Mesenchymal stem cell (in vitro differentiated cells and primary cell): ENCODE measurements around the gene CKAP5.
"Not testable (repeated sequence)": the region's sequence is repeated elsewhere in the genome, so short reads cannot be mapped to it uniquely, and the experiment has no call there.

Experiments used
- DNase-seq: peaks from one replicate; pipeline ENCODE4 v3.0.0-alpha.2; 2013
- H2AFZ ChIP-seq: one replicate; pipeline ENCODE4 v1.6.1; 2013; ENCODE audit warnings: low read depth, mild to moderate bottlenecking, control low read depth, inconsistent platforms, low read length, moderate library complexity
- H2AK5ac ChIP-seq: 2 replicates; pipeline ENCODE4 v1.6.1; 2013; ENCODE audit warnings: low read length, moderate library complexity, mild to moderate bottlenecking, inconsistent platforms; ENCODE audit not compliant: severe bottlenecking
- H2BK120ac ChIP-seq: one replicate; pipeline ENCODE4 v1.6.1; 2013; ENCODE audit warnings: low read depth, mild to moderate bottlenecking, inconsistent platforms, low read length, moderate library complexity
- H2BK12ac ChIP-seq, 2 experiments: one replicate each; pipeline ENCODE4 v1.6.1; 2013; ENCODE audit warnings: inconsistent platforms in 2 of 2, low read length in 2 of 2, mild to moderate bottlenecking in 2 of 2, moderate library complexity in 2 of 2, control low read depth in 1 of 2
- H2BK15ac ChIP-seq: one replicate; pipeline ENCODE4 v1.6.1; 2013; ENCODE audit warnings: mild to moderate bottlenecking, low read depth, inconsistent platforms; ENCODE audit not compliant: poor library complexity, severe bottlenecking
- H2BK5ac ChIP-seq: 2 replicates; pipeline ENCODE4 v1.6.1; 2013; ENCODE audit warnings: low read depth, mild to moderate bottlenecking, low read length, control low read depth, inconsistent platforms; ENCODE audit not compliant: poor library complexity, severe bottlenecking
- H3K14ac ChIP-seq, 2 experiments: one replicate each; pipeline ENCODE4 v1.6.1; 2013; ENCODE audit warnings: inconsistent platforms in 2 of 2, low read length in 2 of 2, control low read depth in 1 of 2, mild to moderate bottlenecking in 1 of 2, moderate library complexity in 1 of 2
- H3K18ac ChIP-seq, 2 experiments: one replicate each; pipeline ENCODE4 v1.6.1; 2013; ENCODE audit warnings: inconsistent platforms in 2 of 2, low read length in 2 of 2, control low read depth in 1 of 2, low read depth in 1 of 2, mild to moderate bottlenecking in 1 of 2
- H3K23ac ChIP-seq, 2 experiments: one replicate each; pipeline ENCODE4 v1.6.1; 2013; ENCODE audit warnings: inconsistent platforms in 2 of 2, low read length in 2 of 2, mild to moderate bottlenecking in 2 of 2, moderate library complexity in 2 of 2, control low read depth in 1 of 2
- H3K27ac ChIP-seq: 2 replicates; pipeline ENCODE4 v1.5.1; 2013; ENCODE audit warnings: mild to moderate bottlenecking, moderate library complexity, low read length, control low read depth, inconsistent platforms; ENCODE audit not compliant: poor library complexity, severe bottlenecking
- H3K27me3 ChIP-seq, 2 experiments: 2 replicates each; pipeline versions ENCODE4 v1.6.1 to v1.7.0; 2013; ENCODE audit warnings: low read length in 2 of 2, mild to moderate bottlenecking in 2 of 2, moderate library complexity in 2 of 2, control low read depth in 1 of 2, inconsistent platforms in 1 of 2; ENCODE audit not compliant: control insufficient read depth in 1 of 2, insufficient read depth in 1 of 2
- H3K36me3 ChIP-seq, 2 experiments: 2 replicates each; pipeline versions ENCODE4 v1.6.1 to v1.7.0; 2013; ENCODE audit warnings: low read length in 2 of 2, control low read depth in 1 of 2, inconsistent platforms in 1 of 2, low read depth in 1 of 2, mild to moderate bottlenecking in 1 of 2; ENCODE audit not compliant: insufficient read depth in 2 of 2, control insufficient read depth in 1 of 2
- H3K4ac ChIP-seq, 2 experiments: one replicate each; pipeline ENCODE4 v1.6.1; 2013; ENCODE audit warnings: inconsistent platforms in 2 of 2, low read length in 2 of 2, mild to moderate bottlenecking in 2 of 2, moderate library complexity in 2 of 2, control low read depth in 1 of 2, low read depth in 1 of 2
- H3K4me1 ChIP-seq: 2 replicates; pipeline ENCODE4 v1.6.1; 2013; ENCODE audit warnings: low read depth, low read length, control low read depth; ENCODE audit not compliant: control insufficient read depth, insufficient read depth
- H3K4me2 ChIP-seq: 2 replicates; pipeline ENCODE4 v1.6.1; 2013; ENCODE audit warnings: low read length, mild to moderate bottlenecking, inconsistent platforms; ENCODE audit not compliant: poor library complexity, severe bottlenecking
- H3K4me3 ChIP-seq, 2 experiments: 2 replicates each; pipeline versions ENCODE4 v1.5.1 to v1.7.0; 2013; ENCODE audit warnings: low read length in 2 of 2, mild to moderate bottlenecking in 2 of 2, control low read depth in 1 of 2, low read depth in 1 of 2; ENCODE audit not compliant: insufficient read depth in 1 of 2
- H3K79me1 ChIP-seq: replicated peaks from 2 replicates; pipeline ENCODE4 v1.6.1; 2013; ENCODE audit warnings: mild to moderate bottlenecking, control low read depth, low read length, inconsistent platforms; ENCODE audit not compliant: poor library complexity, severe bottlenecking
- H3K9ac ChIP-seq: 2 replicates; pipeline ENCODE4 v1.7.0; 2013; ENCODE audit warnings: mild to moderate bottlenecking, low read length, moderate library complexity
- H3K9me3 ChIP-seq: 2 replicates; pipeline ENCODE4 v1.7.0; 2013; ENCODE audit warnings: mild to moderate bottlenecking, low read length; ENCODE audit not compliant: control insufficient read depth
- H4K8ac ChIP-seq: one replicate; pipeline ENCODE4 v1.6.1; 2013; ENCODE audit warnings: inconsistent platforms, mild to moderate bottlenecking, low read length, moderate library complexity
- H4K91ac ChIP-seq: one replicate; pipeline ENCODE4 v1.6.1; 2013; ENCODE audit warnings: mild to moderate bottlenecking, low read length, inconsistent platforms
- WGBS: methylation state at CpG from one replicate; pipeline ENCODE4 v1.1.7; 2013; ENCODE audit warnings: mixed read lengths; 5-methylcytosine and 5-hydroxymethylcytosine counted together

CKAP5 gene

GRCh38 chr11:46799725-46800124 lies 46.4 kb downstream of the CKAP5 start:
- not testable (repeated sequence) for H2AFZ ChIP-seq, H3K4me1 ChIP-seq, H3K18ac ChIP-seq, H3K4me2 ChIP-seq, H2BK12ac ChIP-seq, H3K4me3 ChIP-seq, H3K27me3 ChIP-seq, H3K27ac ChIP-seq, H3K4ac ChIP-seq, H4K91ac ChIP-seq, H3K9me3 ChIP-seq, H3K23ac ChIP-seq, H2BK120ac ChIP-seq, DNase-seq, H2BK5ac ChIP-seq, H3K14ac ChIP-seq, H2AK5ac ChIP-seq, H2BK15ac ChIP-seq, H4K8ac ChIP-seq
- 100% methylated on average over 1 of the region's 2 CpGs for WGBS
- peaks cover 23% of the 10 kb centered on the region for H3K79me1 ChIP-seq
- peak overlapping the region; percentile 28 for H3K9ac ChIP-seq
- peaks cover 16 to 85% of the 10 kb centered on the region in 2 experiments for H3K36me3 ChIP-seq

GRCh38 chr11:46778416-46778815 lies 67.7 kb downstream of the CKAP5 start:
- H2AFZ ChIP-seq = no peak overlapping the region
- H2BK15ac ChIP-seq = no peak overlapping the region
- no peak overlapping the region for H2AK5ac ChIP-seq
- H3K9ac ChIP-seq = no peak overlapping the region
- H4K8ac ChIP-seq = no peak overlapping the region
- 87% methylated on average over 4 of the region's 4 CpGs for WGBS
- no peak overlapping the region for H3K18ac ChIP-seq
- H3K27me3 ChIP-seq = no peaks in the 10 kb centered on the region
- H3K4me2 ChIP-seq = no peak overlapping the region
- H4K91ac ChIP-seq = no peak overlapping the region
- H3K14ac ChIP-seq = no peak overlapping the region
- no peak overlapping the region for H3K27ac ChIP-seq
- H3K4ac ChIP-seq = no peak overlapping the region
- H2BK120ac ChIP-seq = no peak overlapping the region
- H2BK12ac ChIP-seq = no peak overlapping the region
- no peak overlapping the region for H2BK5ac ChIP-seq
- no peaks in the 10 kb centered on the region for H3K9me3 ChIP-seq
- no peak overlapping the region for H3K23ac ChIP-seq
- no peak for DNase-seq
- H3K4me1 ChIP-seq = no peaks in the 10 kb centered on the region
- no peak overlapping the region for H3K4me3 ChIP-seq
- H3K79me1 ChIP-seq = peaks cover 6% of the 10 kb centered on the region
- peaks cover 17 to 80% of the 10 kb centered on the region in 2 experiments for H3K36me3 ChIP-seq

- Histone ChIP-seq H2BK12ac (no peak overlapping the region), H4K8ac (no peak overlapping the region), H3K4ac (no peak overlapping the region), H2BK5ac (no peak overlapping the region), H3K9ac (no peak overlapping the region), H3K14ac (no peak overlapping the region), H3K4me3 (no peak overlapping the region), H2AK5ac (no peak overlapping the region), H3K23ac (no peak overlapping the region), H3K4me2 (no peak overlapping the region), H2BK15ac (no peak overlapping the region), H3K27ac (no peak overlapping the region), H2AFZ (no peak overlapping the region), H3K4me1 (no peaks in the 10 kb centered on the region), H4K91ac (no peak overlapping the region), H3K9me3 (no peaks in the 10 kb centered on the region), H3K36me3 (peaks cover 20 to 73% of the 10 kb centered on the region in 2 experiments), H2BK120ac (no peak overlapping the region), H3K18ac (no peak overlapping the region), H3K79me1 (peaks cover 6% of the 10 kb centered on the region), H3K27me3 (no peaks in the 10 kb centered on the region)
- DNase-seq = no peak
- WGBS = no CpG with 5 or more reads among the region's 2 CpGs
Observed at GRCh38 chr11:46776878-46777277, 69.2 kb downstream of the CKAP5 start.

DNA sequence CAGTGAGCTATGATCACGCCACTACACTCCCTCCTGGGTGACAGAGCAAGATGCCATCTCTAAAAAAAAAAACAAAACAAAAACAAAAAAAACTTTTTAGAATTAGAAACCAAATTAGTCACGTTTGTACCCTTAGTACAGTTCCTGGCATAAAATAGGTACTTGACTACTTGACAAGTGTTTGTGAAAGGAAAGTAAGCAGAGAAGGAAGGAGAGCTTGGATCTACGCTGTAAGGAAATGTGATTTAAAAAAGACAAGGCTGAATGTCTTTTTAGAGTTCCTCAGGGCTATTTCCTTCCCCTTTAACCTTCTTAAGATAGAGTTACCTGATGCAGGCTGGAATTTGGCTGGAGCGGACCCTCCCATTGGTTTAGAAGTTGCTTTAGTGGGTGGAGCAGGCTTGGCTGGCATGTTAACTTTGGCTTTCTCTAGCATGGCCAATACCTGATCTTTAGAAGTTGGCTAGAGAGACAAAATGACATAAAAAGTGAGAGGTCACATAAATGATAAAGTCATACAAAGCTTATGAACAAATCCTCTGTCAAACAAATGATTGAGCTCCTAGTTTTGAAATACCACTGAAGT lies 76.4 kb downstream of the CKAP5 start:
- Histone ChIP-seq H3K9ac (no peak overlapping the region), H4K91ac (no peak overlapping the region), H3K79me1 (peaks cover 9% of the 10 kb centered on the region), H4K8ac (no peak overlapping the region), H2BK120ac (no peak overlapping the region), H3K18ac (no peak overlapping the region), H2AK5ac (no peak overlapping the region), H2AFZ (no peak overlapping the region), H3K27me3 (no peaks in the 10 kb centered on the region), H2BK5ac (no peak overlapping the region), H3K9me3 (no peaks in the 10 kb centered on the region), H3K27ac (no peak overlapping the region), H3K4ac (no peak overlapping the region), H3K4me1 (no peaks in the 10 kb centered on the region), H2BK15ac (no peak overlapping the region), H3K14ac (no peak overlapping the region), H3K4me2 (no peak overlapping the region), H3K23ac (no peak overlapping the region), H3K4me3 (no peak overlapping the region), H2BK12ac (no peak overlapping the region), H3K36me3 (peaks cover 22 to 75% of the 10 kb centered on the region in 2 experiments)
- DNase-seq = no peak
- WGBS = 100% methylated on average over 4 of the region's 4 CpGs
